GM19025 (cell line): ENCODE measurements around the gene TMEM234.

Source experiments
- ATAC-seq: cut with Tn5 transposase; IDR thresholded peaks from one replicate; pipeline ENCODE4 v1.9.1; 2021; ENCODE audit warnings: mild to moderate bottlenecking, low read depth, moderate library complexity; ENCODE audit not compliant: unreplicated experiment

TMEM234 gene

DNA sequence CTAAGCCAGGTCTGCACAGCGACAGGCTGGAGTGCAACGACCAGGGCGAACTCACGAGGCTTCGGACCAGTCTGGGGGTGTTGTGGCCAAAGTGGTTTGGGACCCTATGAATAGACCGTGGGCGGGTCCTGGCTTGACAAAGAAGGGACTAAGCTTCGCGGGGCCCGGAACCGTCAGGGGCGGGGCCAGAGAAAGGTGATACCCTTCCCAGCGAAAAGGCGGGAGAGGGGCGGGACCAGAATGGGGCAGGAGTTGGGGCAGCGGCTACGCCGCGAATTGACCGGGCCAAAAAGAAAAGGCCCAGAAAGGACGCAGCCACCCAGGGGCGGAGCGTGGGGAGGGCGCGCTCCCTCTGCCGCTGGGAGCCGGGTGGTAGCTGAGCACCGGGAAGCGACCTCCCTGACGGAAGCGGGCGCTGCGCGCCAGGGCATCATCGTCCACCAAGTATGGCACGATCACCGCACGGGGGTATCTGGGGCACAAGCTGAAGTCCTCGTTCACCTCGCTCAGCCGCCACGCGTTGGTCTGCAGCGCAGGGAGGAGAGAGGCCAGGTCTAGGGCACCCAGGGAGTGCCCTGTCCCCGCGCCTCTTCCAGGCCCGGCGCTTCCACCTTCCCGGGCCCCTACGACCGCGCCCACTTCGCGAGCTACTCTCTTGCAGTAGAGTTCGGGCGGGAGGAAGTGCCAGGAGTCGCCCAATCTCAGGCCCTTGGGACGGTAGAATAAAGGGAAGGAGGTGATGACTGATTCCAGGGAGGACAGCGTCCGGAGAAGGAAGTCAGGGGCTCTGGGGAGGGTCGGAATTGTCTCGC lies 18.2 kb upstream of the TMEM234 start:
- ATAC-seq = no peak

GRCh38 chr1:32239790-32240139 lies 17.6 kb upstream of the TMEM234 start:
- ATAC-seq = no peak

- no peak for ATAC-seq
These were observed 17.2 kb upstream of the TMEM234 start for GRCh38 chr1:32239337-32239736.

- no peak for ATAC-seq
These were observed 12.6 kb upstream of the TMEM234 start for GRCh38 chr1:32234792-32235191.

GRCh38 chr1:32232558-32233304 lies 10.6 kb upstream of the TMEM234 start:
- no peak for ATAC-seq

- no peak for ATAC-seq
These were observed 9.8 kb upstream of the TMEM234 start for GRCh38 chr1:32231843-32232432.

- no peak for ATAC-seq
These were observed 6.6 kb upstream of the TMEM234 start for GRCh38 chr1:32228771-32229170.

- ATAC-seq = no peak
These were observed 2.1 kb upstream of the TMEM234 start for GRCh38 chr1:32224285-32224684.

DNA sequence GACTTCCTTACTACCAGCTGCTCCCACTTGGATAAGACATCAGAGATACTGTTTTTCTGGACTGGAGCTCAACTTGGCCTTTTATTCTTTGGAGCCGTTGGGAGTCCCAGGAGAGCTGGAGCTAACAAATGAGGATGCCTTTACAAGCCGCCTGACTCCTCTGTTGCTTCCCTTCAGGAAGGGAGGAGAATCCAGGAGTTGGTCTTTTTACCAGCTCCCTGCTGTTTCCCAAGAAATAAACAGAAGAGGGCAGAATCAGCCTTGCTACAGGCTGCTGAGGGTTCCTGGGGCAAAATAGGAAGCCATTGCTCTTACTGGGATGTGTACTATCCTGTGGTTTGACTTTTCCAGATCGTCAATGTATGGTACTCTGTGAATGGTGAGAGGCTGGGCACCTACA lies 1.5 kb upstream of the TMEM234 start:
- no peak for ATAC-seq

DNA sequence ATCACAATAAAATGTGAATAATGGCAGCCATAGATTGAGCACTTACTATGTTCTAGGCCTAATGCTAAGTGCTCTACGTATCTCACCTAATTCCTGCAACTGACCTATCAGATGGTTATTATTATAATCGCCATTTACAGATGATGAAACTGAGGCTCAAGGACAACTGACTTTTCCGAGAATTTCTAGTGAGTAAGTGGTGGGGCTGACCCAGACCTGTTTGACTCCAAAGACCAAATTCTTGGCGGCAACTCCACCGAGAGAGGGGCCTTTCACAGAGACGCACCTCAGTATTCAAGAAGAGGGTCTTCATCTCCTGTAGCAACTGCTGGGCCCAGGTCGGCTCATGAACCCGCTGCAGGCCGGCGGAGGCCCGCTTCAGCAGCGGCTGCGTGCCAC lies 573 bp downstream of the TMEM234 start:
- ATAC-seq = no peak

DNA sequence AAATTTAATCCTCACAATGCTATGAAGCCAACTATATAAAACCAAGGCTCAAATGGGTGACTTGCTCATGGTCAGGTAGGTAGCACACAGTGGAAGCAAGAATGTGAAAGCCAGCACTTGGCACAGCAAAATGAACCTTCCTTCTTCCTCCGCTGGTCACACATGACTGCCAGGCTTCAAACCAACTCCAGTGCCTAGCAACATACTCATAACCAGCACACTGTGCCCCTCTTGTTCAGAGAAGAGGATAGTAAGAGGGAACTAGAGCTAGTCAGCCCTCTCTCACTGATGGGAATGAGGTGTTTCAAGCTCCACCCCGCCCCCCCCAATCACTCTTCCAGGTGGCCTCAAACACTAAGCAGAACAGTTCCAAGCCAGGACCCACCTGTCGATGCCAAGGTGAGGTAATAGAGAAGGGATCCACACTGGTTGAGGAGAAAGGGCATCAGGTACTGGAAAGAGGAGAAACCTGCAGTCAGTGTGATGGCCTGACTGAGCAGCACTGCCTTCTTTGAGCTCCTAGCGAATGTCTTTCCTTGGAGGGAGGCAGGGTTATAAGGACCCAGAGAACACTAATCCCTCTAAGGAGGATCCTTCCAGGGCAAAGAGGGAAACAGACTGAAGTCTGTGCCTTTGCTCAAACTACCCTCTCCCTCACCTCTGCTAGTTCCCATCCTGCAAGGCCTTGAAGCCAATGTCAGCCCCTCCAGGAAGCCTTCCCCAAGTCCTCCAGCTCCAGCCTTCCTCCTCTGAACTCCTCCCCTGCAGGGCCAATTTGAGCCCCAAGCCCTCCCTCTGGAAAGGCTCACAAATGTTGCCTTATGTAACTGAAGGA lies 1.2 kb downstream of the TMEM234 start:
- ATAC-seq = no peak

DNA sequence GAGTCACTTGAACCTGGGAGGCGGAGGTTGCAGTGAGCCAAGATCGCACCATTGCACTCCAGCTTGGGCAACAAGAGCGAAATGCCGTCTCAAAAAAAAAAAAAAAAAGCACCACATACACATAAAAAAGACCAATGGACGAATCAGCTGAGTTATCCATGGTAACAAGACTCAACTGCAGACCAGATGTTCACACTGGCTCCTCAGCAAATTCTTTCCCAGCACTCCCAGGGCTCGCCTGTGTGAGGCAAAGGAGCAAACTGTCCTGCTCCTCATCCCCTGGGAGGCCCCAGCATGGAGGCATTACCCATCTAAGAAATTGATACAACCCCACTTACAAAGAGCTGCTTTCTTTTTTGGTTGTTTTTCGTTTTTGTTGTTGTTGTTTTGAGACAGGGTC lies 3.1 kb downstream of the TMEM234 start:
- ATAC-seq = no peak

- ATAC-seq = no peak
These were observed 5.6 kb downstream of the TMEM234 start for GRCh38 chr1:32216566-32216965.

- no peak for ATAC-seq
These were observed 6.3 kb downstream of the TMEM234 start for GRCh38 chr1:32215629-32216480.

DNA sequence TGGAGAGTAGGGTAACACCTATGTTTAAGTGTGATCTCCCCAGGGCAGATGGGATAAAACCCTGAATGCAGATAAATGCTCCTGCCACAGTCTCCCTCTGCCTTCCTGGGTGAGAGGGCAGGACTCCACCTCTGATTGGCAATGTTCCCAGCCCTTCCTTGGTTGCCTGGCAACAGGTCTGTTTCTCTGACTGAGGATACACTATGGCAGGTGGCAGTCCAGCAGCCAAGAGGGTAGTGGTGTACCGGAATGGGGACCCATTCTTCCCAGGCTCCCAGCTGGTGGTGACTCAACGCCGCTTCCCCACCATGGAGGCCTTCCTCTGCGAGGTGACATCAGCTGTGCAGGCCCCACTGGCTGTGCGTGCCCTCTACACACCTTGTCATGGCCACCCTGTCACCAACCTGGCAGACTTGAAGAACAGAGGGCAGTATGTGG lies 13.2 kb downstream of the TMEM234 start, which contains the start of gene DCDC2B:
Gene DCDC2B (plus strand): TSS at position 199 of the 438 bp plus-strand sequence. CDS start 5 bp downstream, at position 204.
- ATAC-seq = no peak

DNA sequence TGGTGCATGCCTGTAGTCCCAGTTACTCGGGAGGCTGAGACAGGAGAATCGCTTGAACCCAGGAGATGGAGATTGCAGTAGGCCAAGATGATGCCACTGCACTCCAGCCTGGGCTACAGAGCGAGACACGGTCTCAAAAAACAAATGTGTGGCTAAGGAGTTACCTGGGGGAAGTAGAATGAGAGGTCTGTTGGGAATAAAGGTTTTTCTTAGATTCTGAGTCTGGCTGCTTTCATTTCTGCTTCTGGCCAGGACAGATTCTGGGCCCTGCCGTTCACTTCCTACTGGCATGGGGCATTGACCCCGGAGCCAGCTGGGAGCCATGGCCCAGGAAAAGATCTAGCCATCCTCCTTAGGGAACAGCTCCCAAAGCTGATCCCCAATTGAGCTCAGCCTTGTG lies 13.7 kb downstream of the TMEM234 start:
- no peak for ATAC-seq

GRCh38 chr1:32205401-32206370 lies 16.5 kb downstream of the TMEM234 start, which contains the start of gene IQCC:
Gene IQCC, plus strand, starts transcription at chr1:32205671. Its CDS starts 11 bp downstream, at chr1:32205682.
- peak; percentile 38 for ATAC-seq

DNA sequence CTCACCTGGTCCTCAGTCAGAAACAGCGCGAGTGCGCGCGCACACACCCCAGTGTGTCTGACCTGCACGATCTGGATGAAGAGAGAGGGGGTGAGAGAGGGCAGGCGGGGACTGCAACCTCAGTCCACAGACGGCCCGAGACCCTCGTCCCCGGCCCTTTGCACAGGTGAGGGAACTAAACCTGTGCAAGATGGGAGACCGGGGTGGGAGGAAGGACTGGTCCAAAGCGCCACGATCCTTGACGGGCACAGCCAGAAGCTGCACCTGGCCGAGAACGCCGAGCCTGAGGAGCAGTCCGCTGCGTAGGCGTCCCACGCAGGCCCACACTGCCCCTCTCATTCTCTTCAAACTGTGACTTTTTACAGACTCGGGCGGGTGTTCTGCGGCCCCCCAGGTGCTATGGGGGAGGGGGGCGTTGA lies 17.2 kb downstream of the TMEM234 start:
- no peak for ATAC-seq
